KMS-11 (cell line): ENCODE measurements around the gene RGS7.

ENCODE experiments used
- H2AFZ ChIP-seq: fragments of 200-600 bp; sonication (generic); 2 replicates; pipeline ENCODE4 v1.6.1; 2016; ENCODE audit warnings: antibody characterized with exemption, mixed run types, low read depth
- H3K27ac ChIP-seq: fragments of 200-600 bp; sonication (generic); 2 replicates; pipeline ENCODE4 v1.6.1; 2016; ENCODE audit warnings: mild to moderate bottlenecking, mixed run types
- H3K27me3 ChIP-seq: fragments of 200-600 bp; sonication (generic); 2 replicates; pipeline ENCODE4 v1.6.1; 2017; ENCODE audit warnings: mild to moderate bottlenecking, low read depth, mixed run types, moderate library complexity; ENCODE audit not compliant: insufficient read depth
- H3K36me3 ChIP-seq: fragments of 200-600 bp; sonication (generic); 2 replicates; pipeline ENCODE4 v1.6.1; 2017; ENCODE audit warnings: mild to moderate bottlenecking, mixed run types; ENCODE audit not compliant: insufficient read depth
- H3K4me1 ChIP-seq: fragments of 200-600 bp; sonication (generic); 2 replicates; pipeline ENCODE4 v1.6.1; 2016; ENCODE audit warnings: mild to moderate bottlenecking, low read depth, mixed run types; ENCODE audit not compliant: poor library complexity, severe bottlenecking
- H3K4me2 ChIP-seq: fragments of 200-600 bp; sonication (generic); 2 replicates; pipeline ENCODE4 v1.7.0; 2016; ENCODE audit warnings: mild to moderate bottlenecking, mixed run types
- H3K4me3 ChIP-seq: fragments of 200-600 bp; sonication (generic); IDR thresholded peaks from 2 replicates; pipeline ENCODE4 v1.6.1; 2017; ENCODE audit warnings: low read depth, low read length, mixed read lengths; ENCODE audit not compliant: insufficient read depth
- H3K79me2 ChIP-seq: fragments of 200-600 bp; sonication (generic); 2 replicates; pipeline ENCODE4 v1.6.1; 2016; ENCODE audit warnings: low read depth, mixed run types; ENCODE audit not compliant: insufficient read depth
- H3K9ac ChIP-seq: fragments of 200-600 bp; sonication (generic); 2 replicates; pipeline ENCODE4 v1.6.1; 2016; ENCODE audit warnings: mild to moderate bottlenecking, mixed run types
- H4K20me1 ChIP-seq: fragments of 200-600 bp; sonication (generic); 2 replicates; pipeline ENCODE4 v1.6.1; 2016; ENCODE audit warnings: mild to moderate bottlenecking, mixed run types; ENCODE audit not compliant: insufficient read depth
- TF ChIP-seq, protein P1 (sequence below): fragments of 200-600 bp; sonication (generic); conservative IDR thresholded peaks from 2 replicates; pipeline ENCODE4 v1.6.1; 2017; ENCODE audit warnings: low read depth, mild to moderate bottlenecking, antibody characterized with exemption, low read length, moderate library complexity, mixed read lengths

Gene RGS7

DNA sequence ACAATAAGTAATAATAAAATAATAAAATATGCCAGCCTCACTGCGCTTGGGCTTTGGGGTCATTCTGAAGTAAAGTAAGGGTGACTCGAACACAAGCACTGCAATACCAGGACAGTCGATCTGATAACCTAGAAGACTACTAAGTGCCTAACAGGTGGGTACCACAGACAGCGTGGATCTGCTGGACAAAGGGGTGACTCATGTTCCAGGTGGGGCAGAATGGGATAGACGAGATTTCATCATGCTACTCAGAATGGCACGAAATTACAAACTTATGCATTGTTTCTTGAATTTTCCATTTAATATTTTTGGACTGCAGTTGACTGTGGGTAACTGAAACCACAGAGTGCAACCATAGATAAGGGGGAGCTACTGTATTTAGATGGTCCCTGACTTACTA lies 523.9 kb downstream of the RGS7 start:
- TF ChIP-seq, protein P1, sequence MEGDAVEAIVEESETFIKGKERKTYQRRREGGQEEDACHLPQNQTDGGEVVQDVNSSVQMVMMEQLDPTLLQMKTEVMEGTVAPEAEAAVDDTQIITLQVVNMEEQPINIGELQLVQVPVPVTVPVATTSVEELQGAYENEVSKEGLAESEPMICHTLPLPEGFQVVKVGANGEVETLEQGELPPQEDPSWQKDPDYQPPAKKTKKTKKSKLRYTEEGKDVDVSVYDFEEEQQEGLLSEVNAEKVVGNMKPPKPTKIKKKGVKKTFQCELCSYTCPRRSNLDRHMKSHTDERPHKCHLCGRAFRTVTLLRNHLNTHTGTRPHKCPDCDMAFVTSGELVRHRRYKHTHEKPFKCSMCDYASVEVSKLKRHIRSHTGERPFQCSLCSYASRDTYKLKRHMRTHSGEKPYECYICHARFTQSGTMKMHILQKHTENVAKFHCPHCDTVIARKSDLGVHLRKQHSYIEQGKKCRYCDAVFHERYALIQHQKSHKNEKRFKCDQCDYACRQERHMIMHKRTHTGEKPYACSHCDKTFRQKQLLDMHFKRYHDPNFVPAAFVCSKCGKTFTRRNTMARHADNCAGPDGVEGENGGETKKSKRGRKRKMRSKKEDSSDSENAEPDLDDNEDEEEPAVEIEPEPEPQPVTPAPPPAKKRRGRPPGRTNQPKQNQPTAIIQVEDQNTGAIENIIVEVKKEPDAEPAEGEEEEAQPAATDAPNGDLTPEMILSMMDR, result no peak
- H3K4me3 ChIP-seq, result no peak overlapping the region
- H4K20me1 ChIP-seq, result no peaks in the 10 kb centered on the region
- no peaks in the 10 kb centered on the region for H3K36me3 ChIP-seq
- H3K27ac ChIP-seq, result no peak overlapping the region
- no peaks in the 10 kb centered on the region for H3K79me2 ChIP-seq
- H3K4me1 ChIP-seq, result no peaks in the 10 kb centered on the region
- H3K4me2 ChIP-seq, result no peak overlapping the region
- no peak overlapping the region for H3K9ac ChIP-seq
- no peaks in the 10 kb centered on the region for H3K27me3 ChIP-seq
- no peak overlapping the region for H2AFZ ChIP-seq

- Histone ChIP-seq H3K79me2 (no peaks in the 10 kb centered on the region), H2AFZ (no peak overlapping the region), H4K20me1 (no peaks in the 10 kb centered on the region), H3K4me1 (no peaks in the 10 kb centered on the region), H3K36me3 (no peaks in the 10 kb centered on the region), H3K27me3 (no peaks in the 10 kb centered on the region), H3K27ac (no peak overlapping the region), H3K9ac (no peak overlapping the region), H3K4me2 (no peak overlapping the region), H3K4me3 (no peak overlapping the region)
- TF ChIP-seq, protein P1, result no peak
These were observed 525.1 kb downstream of the RGS7 start for GRCh38 chr1:240831922-240832321.

DNA sequence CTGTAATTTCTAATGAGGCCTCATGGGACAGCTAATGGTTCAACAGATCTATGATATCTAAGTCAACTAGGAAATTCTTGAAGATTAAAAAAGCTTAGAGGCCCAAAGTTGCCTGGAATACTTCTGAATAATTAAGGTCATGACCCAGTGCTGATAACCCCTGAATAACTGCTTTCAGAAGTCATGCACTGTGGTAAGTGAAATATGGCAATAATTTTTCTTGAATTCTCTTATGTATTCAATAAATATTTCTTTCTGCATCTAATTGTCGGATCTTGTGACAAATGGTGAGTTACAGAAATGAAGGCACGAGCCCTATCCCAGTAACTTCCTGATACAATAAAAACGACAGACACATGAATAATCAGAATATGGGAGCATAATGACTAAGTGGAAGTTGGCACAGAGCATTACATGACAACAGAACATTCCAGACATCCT lies 525.8 kb downstream of the RGS7 start:
- Histone ChIP-seq H3K79me2 (no peaks in the 10 kb centered on the region), H3K27me3 (no peaks in the 10 kb centered on the region), H3K4me2 (no peak overlapping the region), H4K20me1 (no peaks in the 10 kb centered on the region), H3K4me3 (no peak overlapping the region), H3K36me3 (no peaks in the 10 kb centered on the region), H2AFZ (no peak overlapping the region), H3K27ac (no peak overlapping the region), H3K9ac (no peak overlapping the region), H3K4me1 (no peaks in the 10 kb centered on the region)
- TF ChIP-seq, protein P1, result no peak

GRCh38 chr1:240829487-240829886 lies 527.5 kb downstream of the RGS7 start:
- Histone ChIP-seq H3K4me1 (no peaks in the 10 kb centered on the region), H3K27ac (no peak overlapping the region), H3K4me2 (no peak overlapping the region), H3K79me2 (no peaks in the 10 kb centered on the region), H3K4me3 (no peak overlapping the region), H3K36me3 (no peaks in the 10 kb centered on the region), H4K20me1 (no peaks in the 10 kb centered on the region), H2AFZ (no peak overlapping the region), H3K9ac (no peak overlapping the region), H3K27me3 (no peaks in the 10 kb centered on the region)
- TF ChIP-seq, protein P1, result no peak

GRCh38 chr1:240827786-240828185 lies 529.2 kb downstream of the RGS7 start:
- H3K79me2 ChIP-seq, result no peaks in the 10 kb centered on the region
- no peak overlapping the region for H3K4me3 ChIP-seq
- H3K27me3 ChIP-seq, result no peaks in the 10 kb centered on the region
- H4K20me1 ChIP-seq, result no peaks in the 10 kb centered on the region
- no peak overlapping the region for H3K27ac ChIP-seq
- H3K4me2 ChIP-seq, result no peak overlapping the region
- H3K9ac ChIP-seq, result no peak overlapping the region
- H2AFZ ChIP-seq, result no peak overlapping the region
- H3K36me3 ChIP-seq, result no peaks in the 10 kb centered on the region
- TF ChIP-seq, protein P1, result no peak
- H3K4me1 ChIP-seq, result no peaks in the 10 kb centered on the region
